ENCODE data around the gene LRMDA.
"Not testable (repeated sequence)": the region's sequence is repeated elsewhere in the genome, so short reads cannot be mapped to it uniquely, and the experiment has no call there.

Gene LRMDA

GRCh38 chr10:75589895-75590654 lies 158.7 kb downstream of the LRMDA start:
- DNase-seq (ENCODE audit: low read depth) = no peak

GRCh38 chr10:75592151-75592787 lies 160.8 kb downstream of the LRMDA start:
- no peak for DNase-seq (ENCODE audit: low read depth)

GRCh38 chr10:75592791-75593643 lies 161.6 kb downstream of the LRMDA start:
- no peak for DNase-seq (ENCODE audit: low read depth)

- no peak for DNase-seq (ENCODE audit: low read depth)
Observed at GRCh38 chr10:75593692-75594556, 162.5 kb downstream of the LRMDA start.

GRCh38 chr10:75596930-75597620 lies 165.7 kb downstream of the LRMDA start:
- DNase-seq (ENCODE audit: low read depth) = no peak

GRCh38 chr10:75597773-75598440 lies 166.5 kb downstream of the LRMDA start:
- no peak for DNase-seq (ENCODE audit: low read depth)

- no peak for DNase-seq (ENCODE audit: low read depth)
Observed at GRCh38 chr10:75598998-75599397, 167.6 kb downstream of the LRMDA start.

- DNase-seq (ENCODE audit: low read depth) = no peak
Observed at GRCh38 chr10:75599875-75600648, 168.6 kb downstream of the LRMDA start.

- DNase-seq (ENCODE audit: low read depth) = no peak
Observed at GRCh38 chr10:75600833-75601232, 169.4 kb downstream of the LRMDA start.

- DNase-seq (ENCODE audit: low read depth) = no peak
Observed at GRCh38 chr10:75602341-75602740, 170.9 kb downstream of the LRMDA start.

- DNase-seq (ENCODE audit: low read depth) = no peak
Observed at GRCh38 chr10:75605096-75605495, 173.7 kb downstream of the LRMDA start.

- not testable (repeated sequence) for DNase-seq (ENCODE audit: low read depth)
Observed at GRCh38 chr10:75605795-75606194, 174.4 kb downstream of the LRMDA start.

- no peak for DNase-seq (ENCODE audit: low read depth)
Observed at GRCh38 chr10:75606203-75606779, 174.9 kb downstream of the LRMDA start.

- DNase-seq (ENCODE audit: low read depth) = no peak
Observed at GRCh38 chr10:75607576-75607975, 176.2 kb downstream of the LRMDA start.

GRCh38 chr10:75610183-75610582 lies 178.8 kb downstream of the LRMDA start:
- DNase-seq (ENCODE audit: low read depth) = no peak

GRCh38 chr10:75611172-75611992 lies 180.0 kb downstream of the LRMDA start:
- no peak for DNase-seq (ENCODE audit: low read depth)

- DNase-seq (ENCODE audit: low read depth) = no peak
Observed at GRCh38 chr10:75611993-75612372, 180.6 kb downstream of the LRMDA start.

GRCh38 chr10:75612904-75613684 lies 181.7 kb downstream of the LRMDA start:
- DNase-seq (ENCODE audit: low read depth) = no peak

All from T follicular helper cell (primary cell).